ENCODE results near the gene EXD1.
"Not testable (repeated sequence)": the region's sequence is repeated elsewhere in the genome, so short reads cannot be mapped to it uniquely, and the experiment has no call there.

The EXD1 gene

GRCh38 chr15:41148065-41148464 lies 82.5 kb downstream of the EXD1 start:
- DNase-seq (ENCODE audit: low read depth in 2 of 3, low spot score in 2 of 3), result no peak

GRCh38 chr15:41139619-41140018 lies 90.9 kb downstream of the EXD1 start:
- DNase-seq (ENCODE audit: low read depth in 2 of 3, low spot score in 2 of 3), result no peak

GRCh38 chr15:41139112-41139511 lies 91.4 kb downstream of the EXD1 start:
- not testable (repeated sequence) for DNase-seq (ENCODE audit: low read depth in 2 of 3, low spot score in 2 of 3)

GRCh38 chr15:41135580-41135979 lies 95.0 kb downstream of the EXD1 start:
- DNase-seq (ENCODE audit: low read depth in 2 of 3, low spot score in 2 of 3), result not testable (repeated sequence)

GRCh38 chr15:41133454-41133853 lies 97.1 kb downstream of the EXD1 start:
- DNase-seq (ENCODE audit: low read depth in 2 of 3, low spot score in 2 of 3), result no peak
